Uterus (tissue), 2 donors: ENCODE data around the gene PLEKHG4B.

Experiments
- POLR2A ChIP-seq, 2 donors: fragments of 450-650 bp; IDR thresholded peaks; one replicate each; pipeline ENCODE4 v1.6.1; 2016; ENCODE audit warnings: antibody characterized with exemption in 2 of 2, mild to moderate bottlenecking in 1 of 2, moderate library complexity in 1 of 2
- TF ChIP-seq, protein P1 (sequence below), 4 experiments: fragments of 200-600 bp in 2 of 4; fragments of 450-650 bp in 2 of 4; sonication (generic) in 2 of 4; IDR thresholded peaks; one replicate each; pipeline ENCODE4 v1.5.1; 2016 to 2019; ENCODE audit warnings: antibody characterized with exemption in 4 of 4, mild to moderate bottlenecking in 2 of 4, moderate library complexity in 1 of 4

DNA sequence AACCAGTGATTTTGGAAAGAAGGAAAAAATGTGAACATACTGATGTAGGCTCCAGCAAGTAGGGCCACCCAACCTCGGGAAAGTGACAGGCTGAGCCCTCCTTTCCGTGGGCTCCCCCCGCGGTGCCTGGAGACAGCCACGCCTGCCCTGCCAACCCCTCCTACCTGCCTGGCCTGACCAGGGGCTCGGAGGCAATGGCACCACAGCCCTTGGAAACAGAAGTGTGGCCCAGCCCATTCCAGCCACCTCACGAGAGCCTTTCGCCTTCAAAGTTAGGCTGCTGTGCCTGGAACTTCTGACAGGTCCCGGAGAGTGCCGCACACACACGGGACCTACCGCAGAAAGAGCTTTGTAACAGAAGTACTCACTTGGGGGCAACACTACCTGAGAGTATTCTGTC, 49.8 kb downstream of the PLEKHG4B start:
- TF ChIP-seq, protein P1, sequence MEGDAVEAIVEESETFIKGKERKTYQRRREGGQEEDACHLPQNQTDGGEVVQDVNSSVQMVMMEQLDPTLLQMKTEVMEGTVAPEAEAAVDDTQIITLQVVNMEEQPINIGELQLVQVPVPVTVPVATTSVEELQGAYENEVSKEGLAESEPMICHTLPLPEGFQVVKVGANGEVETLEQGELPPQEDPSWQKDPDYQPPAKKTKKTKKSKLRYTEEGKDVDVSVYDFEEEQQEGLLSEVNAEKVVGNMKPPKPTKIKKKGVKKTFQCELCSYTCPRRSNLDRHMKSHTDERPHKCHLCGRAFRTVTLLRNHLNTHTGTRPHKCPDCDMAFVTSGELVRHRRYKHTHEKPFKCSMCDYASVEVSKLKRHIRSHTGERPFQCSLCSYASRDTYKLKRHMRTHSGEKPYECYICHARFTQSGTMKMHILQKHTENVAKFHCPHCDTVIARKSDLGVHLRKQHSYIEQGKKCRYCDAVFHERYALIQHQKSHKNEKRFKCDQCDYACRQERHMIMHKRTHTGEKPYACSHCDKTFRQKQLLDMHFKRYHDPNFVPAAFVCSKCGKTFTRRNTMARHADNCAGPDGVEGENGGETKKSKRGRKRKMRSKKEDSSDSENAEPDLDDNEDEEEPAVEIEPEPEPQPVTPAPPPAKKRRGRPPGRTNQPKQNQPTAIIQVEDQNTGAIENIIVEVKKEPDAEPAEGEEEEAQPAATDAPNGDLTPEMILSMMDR (IDR thresholded peaks at IDR 0.05) = no peak
- no peak for TF ChIP-seq POLR2A (IDR thresholded peaks at IDR 0.05)
